Natural killer cell treated with Interleukin-12 subunit alpha and Interleukin-12 subunit beta and Interleukin-15 and Interleukin-18, amount 100 ng/mL, for 72 hours (primary cell): ENCODE results near the gene ARID3B. TPM values are rescaled to one million over a fixed set of nuclear protein-coding genes. Genes with fewer than 3 reads are reported as not detected.
"Not testable (repeated sequence)": the region's sequence is repeated elsewhere in the genome, so short reads cannot be mapped to it uniquely, and the experiment has no call there.

Source experiments
- ATAC-seq, 2 donors: fragments of 150-1000 bp; cut with Tn5 transposase in 1 of 2; sonication (Bioruptor Pico), chemical (Tn5 transposase) in 1 of 2; 2 replicates each; pipeline ENCODE4 v1.10.0; 2021
- DNase-seq: peaks from one replicate; pipeline ENCODE4 v3.0.0; 2022; ENCODE audit warnings: low spot score
- H3K27ac Mint-ChIP-seq, 2 donors: 1 replicate in 1 of 2; 2 replicates in 1 of 2; pipeline ENCODE4 v1.8.0; 2022; ENCODE audit warnings: mixed read lengths in 2 of 2, mild to moderate bottlenecking in 1 of 2, moderate library complexity in 1 of 2
- H3K27me3 Mint-ChIP-seq, 2 donors: 1 replicate in 1 of 2; 2 replicates in 1 of 2; pipeline ENCODE4 v1.8.0; 2022; ENCODE audit warnings: mixed read lengths in 2 of 2
- H3K36me3 Mint-ChIP-seq: one replicate; pipeline ENCODE4 v1.8.0; 2022; ENCODE audit warnings: mixed read lengths
- H3K4me1 Mint-ChIP-seq, 2 donors: 1 replicate in 1 of 2; 2 replicates in 1 of 2; pipeline ENCODE4 v1.8.0; 2022; ENCODE audit warnings: low read depth in 2 of 2, mixed read lengths in 2 of 2, mild to moderate bottlenecking in 1 of 2
- H3K4me3 Mint-ChIP-seq: one replicate; pipeline ENCODE4 v1.8.0; 2022; ENCODE audit warnings: mixed read lengths
- H3K9me3 Mint-ChIP-seq: 2 replicates; pipeline ENCODE4 v1.8.0; 2022; ENCODE audit warnings: mixed read lengths
- total RNA-seq, 2 donors: library from RNA; stranded (reverse); gene quantifications; one replicate each; pipeline ENCODE4 v1.2.3, GENCODE V29; 2022

The ARID3B gene
- total RNA-seq, 2 donors from 2014 or later: 77.1 to 105 TPM

DNA sequence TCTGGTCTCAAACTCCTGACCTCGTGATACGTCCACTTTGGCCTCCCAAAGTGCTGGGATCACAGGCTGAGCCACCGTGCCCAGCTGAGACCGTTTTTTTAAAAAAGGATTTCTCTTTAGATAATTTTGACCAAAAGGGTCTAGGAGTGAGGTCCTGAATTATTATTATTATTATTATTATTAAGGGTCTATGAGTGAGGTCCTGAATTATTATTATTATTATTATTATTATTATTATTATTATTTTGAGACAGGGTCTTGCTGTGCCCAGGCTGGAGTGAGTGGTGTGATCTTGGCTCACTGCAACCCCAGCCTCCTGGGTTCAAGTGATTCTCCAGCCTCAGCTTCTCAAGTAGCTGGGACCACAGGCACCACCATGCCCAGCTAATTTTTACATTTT lies 20.6 kb upstream of the ARID3B start:
- ATAC-seq (no peak), DNase-seq (no peak)
- H3K36me3 Mint-ChIP-seq: no peaks in the 10 kb centered on the region
- H3K9me3 Mint-ChIP-seq: no peaks in the 10 kb centered on the region
- no peaks in the 10 kb centered on the region for H3K27me3 Mint-ChIP-seq
- no peak overlapping the region for H3K27ac Mint-ChIP-seq
- H3K4me3 Mint-ChIP-seq: no peak overlapping the region
- H3K4me1 Mint-ChIP-seq: no peaks in the 10 kb centered on the region

DNA sequence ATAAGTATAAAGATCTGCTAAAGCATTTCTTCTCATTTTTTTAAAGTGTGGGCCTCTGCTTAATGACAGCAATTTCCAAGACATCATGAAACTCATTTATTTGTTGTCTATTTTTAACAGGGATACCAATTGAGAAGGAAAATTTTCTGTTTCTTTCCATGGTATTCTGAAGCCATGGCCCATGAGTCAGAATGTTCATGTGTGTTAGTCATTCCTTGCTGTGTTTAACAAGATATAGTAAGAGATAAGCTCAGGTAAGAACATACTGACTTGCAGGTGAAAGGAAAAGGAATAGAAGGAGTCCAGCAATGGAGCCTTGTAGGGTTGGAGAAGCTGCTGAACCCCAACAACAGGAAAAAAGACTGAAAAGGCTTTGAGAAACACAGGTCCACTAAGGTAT lies 17.0 kb upstream of the ARID3B start:
- H3K9me3 Mint-ChIP-seq: no peaks in the 10 kb centered on the region
- no peak overlapping the region for H3K4me3 Mint-ChIP-seq
- ATAC-seq (no peak), DNase-seq (no peak)
- no peaks in the 10 kb centered on the region for H3K4me1 Mint-ChIP-seq
- H3K27me3 Mint-ChIP-seq: no peaks in the 10 kb centered on the region
- H3K36me3 Mint-ChIP-seq: no peaks in the 10 kb centered on the region
- peak overlapping the region in 1 of 2 donors; percentile 71 for H3K27ac Mint-ChIP-seq

DNA sequence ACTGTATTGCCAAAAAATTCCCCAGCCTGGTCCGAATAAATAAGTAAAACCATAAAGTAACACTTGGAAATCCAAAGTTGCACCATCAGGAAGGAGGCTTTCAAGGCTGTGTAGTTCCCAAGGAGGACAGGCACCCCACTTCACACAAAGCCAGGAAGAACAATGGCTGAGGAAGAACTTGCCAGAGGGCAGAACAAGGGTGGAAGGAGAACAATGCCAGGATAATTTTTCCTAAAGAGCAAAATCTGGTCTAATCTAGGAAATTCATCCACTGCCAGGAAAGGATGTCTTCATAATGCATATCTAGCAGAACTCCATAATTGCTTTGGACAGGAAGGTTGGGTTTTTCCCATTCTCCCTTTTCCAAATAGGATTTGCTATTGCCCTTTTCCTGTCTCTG lies 15.7 kb upstream of the ARID3B start:
- H3K4me3 Mint-ChIP-seq: no peak overlapping the region
- H3K4me1 Mint-ChIP-seq: no peaks in the 10 kb centered on the region
- H3K27me3 Mint-ChIP-seq: no peaks in the 10 kb centered on the region
- no peak overlapping the region for H3K27ac Mint-ChIP-seq
- no peak for DNase-seq
- no peak for ATAC-seq
- no peaks in the 10 kb centered on the region for H3K9me3 Mint-ChIP-seq
- no peaks in the 10 kb centered on the region for H3K36me3 Mint-ChIP-seq

GRCh38 chr15:74525945-74526344 lies 15.1 kb upstream of the ARID3B start:
- no peaks in the 10 kb centered on the region for H3K36me3 Mint-ChIP-seq
- ATAC-seq: no peak
- no peaks in the 10 kb centered on the region for H3K27me3 Mint-ChIP-seq

GRCh38 chr15:74528876-74529275 lies 12.1 kb upstream of the ARID3B start:
- ATAC-seq: no peak
- no peak overlapping the region for H3K27ac Mint-ChIP-seq
- H3K4me3 Mint-ChIP-seq: no peak overlapping the region
- no peaks in the 10 kb centered on the region for H3K4me1 Mint-ChIP-seq
- no peak for DNase-seq
- H3K36me3 Mint-ChIP-seq: no peaks in the 10 kb centered on the region
- no peaks in the 10 kb centered on the region for H3K9me3 Mint-ChIP-seq
- H3K27me3 Mint-ChIP-seq: no peaks in the 10 kb centered on the region

More at GRCh38 chr15:74525945-74526344, 15.1 kb upstream of the ARID3B start:
- no peak overlapping the region for H3K27ac Mint-ChIP-seq
- H3K4me1 Mint-ChIP-seq: no peaks in the 10 kb centered on the region
- H3K9me3 Mint-ChIP-seq: no peaks in the 10 kb centered on the region
- H3K4me3 Mint-ChIP-seq: no peak overlapping the region
- no peak for DNase-seq

- DNase-seq: no peak
- no peaks in the 10 kb centered on the region for H3K27me3 Mint-ChIP-seq
- no peaks in the 10 kb centered on the region for H3K4me1 Mint-ChIP-seq
- H3K36me3 Mint-ChIP-seq: no peaks in the 10 kb centered on the region
- no peak overlapping the region for H3K27ac Mint-ChIP-seq
- H3K4me3 Mint-ChIP-seq: no peak overlapping the region
- no peaks in the 10 kb centered on the region for H3K9me3 Mint-ChIP-seq
- no peak for ATAC-seq
Measured at GRCh38 chr15:74529921-74530320, 11.1 kb upstream of the ARID3B start.

GRCh38 chr15:74530771-74531143 lies 10.3 kb upstream of the ARID3B start:
- DNase-seq (no peak), ATAC-seq (no peak)
- no peaks in the 10 kb centered on the region for H3K27me3 Mint-ChIP-seq
- H3K9me3 Mint-ChIP-seq: no peaks in the 10 kb centered on the region
- no peaks in the 10 kb centered on the region for H3K36me3 Mint-ChIP-seq
- peaks cover 6 to 7% of the 10 kb centered on the region in 2 donors for H3K4me1 Mint-ChIP-seq
- no peak overlapping the region for H3K27ac Mint-ChIP-seq
- H3K4me3 Mint-ChIP-seq: no peak overlapping the region

DNA sequence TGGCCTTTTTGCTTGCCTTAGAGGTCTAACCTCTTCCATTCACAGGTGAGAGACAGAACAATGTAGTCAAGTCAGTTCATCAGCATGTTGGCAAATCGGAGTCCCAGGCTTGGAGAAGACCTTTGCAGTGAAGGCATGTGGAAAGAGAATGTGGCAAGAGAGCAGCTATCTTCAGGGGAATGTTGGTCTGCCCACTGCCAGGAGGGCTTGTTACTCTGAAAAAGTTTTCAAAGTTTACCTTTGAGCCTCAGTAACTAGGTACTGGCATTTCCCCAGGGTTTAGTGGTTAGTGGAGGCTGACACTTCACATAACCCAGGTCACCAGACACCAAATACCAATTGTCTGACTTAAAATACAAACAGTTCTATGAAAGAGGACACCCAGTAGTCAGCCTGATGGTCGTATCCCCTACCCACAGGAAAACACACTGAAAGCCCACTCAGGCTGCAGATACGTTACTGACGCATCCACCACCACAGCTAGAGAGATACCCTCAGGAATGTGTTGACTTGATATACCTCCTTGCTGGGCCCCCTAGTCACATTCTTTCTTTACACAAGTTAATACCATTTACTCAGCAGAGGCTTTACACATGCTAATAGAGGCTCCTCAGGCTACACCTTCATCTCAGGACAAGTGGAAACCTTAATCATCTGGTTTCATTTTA lies 9.7 kb upstream of the ARID3B start:
- H3K4me1 Mint-ChIP-seq: peaks cover 8 to 9% of the 10 kb centered on the region in 2 donors
- no peak for ATAC-seq

DNA sequence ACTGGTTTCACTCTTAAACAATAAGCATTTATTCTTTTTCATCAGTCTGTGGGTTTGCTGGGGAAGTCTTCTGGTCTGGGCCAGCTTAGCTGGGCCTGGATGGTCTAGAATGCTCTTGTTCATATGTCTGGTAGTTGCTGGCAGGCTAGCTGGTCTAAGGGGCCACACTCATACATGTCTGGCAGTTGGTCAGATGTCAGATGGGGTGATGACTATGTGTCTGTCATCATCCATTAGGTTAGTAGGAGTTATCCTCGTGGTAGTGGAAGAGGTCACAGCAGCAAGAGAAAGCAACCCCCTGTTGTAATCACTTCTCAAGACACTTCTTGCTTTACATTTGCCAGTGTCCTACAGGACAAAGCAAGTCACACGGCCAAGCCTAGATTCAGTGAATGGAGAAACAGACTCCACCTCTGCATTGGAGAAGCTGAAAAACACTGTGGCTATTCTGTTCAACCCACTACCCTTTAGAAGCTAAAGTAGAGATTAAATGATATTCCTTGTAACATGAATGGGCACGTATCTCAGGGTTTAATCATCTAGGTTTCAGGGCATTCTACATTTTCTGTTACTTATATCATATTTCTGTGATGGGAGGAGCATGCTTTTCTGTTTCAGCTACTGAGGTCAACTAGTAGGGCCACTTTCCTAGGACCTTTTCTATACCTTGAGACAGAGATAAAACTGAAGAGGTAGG lies 5.5 kb upstream of the ARID3B start:
- H3K4me1 Mint-ChIP-seq: peaks cover 21 to 29% of the 10 kb centered on the region in 2 donors
- H3K36me3 Mint-ChIP-seq: peaks cover 6% of the 10 kb centered on the region
- H3K4me3 Mint-ChIP-seq: no peak overlapping the region
- H3K9me3 Mint-ChIP-seq: no peaks in the 10 kb centered on the region
- H3K27me3 Mint-ChIP-seq: no peaks in the 10 kb centered on the region
- peak overlapping the region; percentile 17 to 25 for H3K27ac Mint-ChIP-seq
- ATAC-seq: peak; percentile 66 to 87
- no peak for DNase-seq

More for the DNA sequence above, 9.7 kb upstream of the ARID3B start:
- Mint-ChIP-seq H3K27ac (no peak overlapping the region), H3K4me3 (no peak overlapping the region), H3K36me3 (no peaks in the 10 kb centered on the region), H3K27me3 (no peaks in the 10 kb centered on the region), H3K9me3 (no peaks in the 10 kb centered on the region)
- DNase-seq: no peak

- H3K27ac Mint-ChIP-seq: peak overlapping the region; percentile 4 to 49
Measured at GRCh38 chr15:74537736-74538135, 3.3 kb upstream of the ARID3B start.

DNA sequence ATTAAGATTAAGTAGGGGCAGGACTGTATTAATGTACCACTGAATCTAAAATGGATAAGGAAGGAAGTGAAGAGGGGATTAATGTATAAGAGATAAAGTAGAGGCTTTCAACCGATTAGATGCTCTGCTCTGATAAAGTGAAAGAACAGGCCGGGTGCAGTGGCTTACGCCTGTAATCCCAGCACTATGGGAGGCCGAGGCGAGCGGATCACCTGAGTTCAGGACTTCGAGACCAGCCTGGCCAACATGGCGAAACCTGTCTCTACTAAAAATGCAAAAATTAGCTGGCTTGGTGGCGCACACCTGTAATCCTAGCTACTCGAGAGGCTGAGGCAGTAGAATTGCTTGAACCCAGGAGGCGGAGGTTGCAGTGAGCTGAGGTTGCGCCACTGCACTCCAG lies 1.5 kb upstream of the ARID3B start:
- peak overlapping the region; percentile 94 to 96 for H3K27ac Mint-ChIP-seq
- peak overlapping the region; percentile 89 for H3K4me3 Mint-ChIP-seq

More at GRCh38 chr15:74537736-74538135, 3.3 kb upstream of the ARID3B start:
- H3K36me3 Mint-ChIP-seq: peaks cover 17% of the 10 kb centered on the region
- DNase-seq (no peak), ATAC-seq (no peak)
- no peaks in the 10 kb centered on the region for H3K9me3 Mint-ChIP-seq
- peak overlapping the region; percentile 62 for H3K4me3 Mint-ChIP-seq
- H3K4me1 Mint-ChIP-seq: peaks cover 32 to 43% of the 10 kb centered on the region in 2 donors
- H3K27me3 Mint-ChIP-seq: no peaks in the 10 kb centered on the region

DNA sequence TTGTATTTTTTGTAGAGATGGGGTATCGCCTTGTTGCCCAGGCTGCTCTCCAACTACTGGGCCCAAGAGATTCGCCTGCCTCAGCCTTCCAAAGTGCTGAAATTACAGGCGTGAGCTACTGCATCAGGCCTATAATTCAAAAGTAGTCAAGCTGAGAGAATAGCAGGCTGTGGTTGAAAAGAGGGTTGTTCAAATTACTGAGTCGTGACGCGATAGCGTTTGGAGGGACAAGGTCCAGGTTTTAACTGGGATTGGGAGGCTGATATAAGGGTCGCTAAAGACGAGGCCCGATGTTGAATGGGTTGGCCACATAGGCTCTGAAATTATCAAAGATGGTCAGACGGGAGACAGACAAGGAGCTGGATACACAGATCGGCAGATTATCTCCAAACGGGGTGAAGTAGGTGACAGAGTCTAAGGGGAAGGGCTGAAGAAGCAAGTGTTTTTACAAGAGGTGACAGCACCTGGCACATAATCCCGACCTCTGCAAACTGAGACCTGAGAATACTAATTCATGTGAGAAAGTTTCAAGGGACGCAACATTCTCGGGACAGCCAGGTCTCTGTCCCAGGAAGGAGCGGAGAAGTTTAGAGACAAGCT lies 759 bp upstream of the ARID3B start:
- DNase-seq (no peak), ATAC-seq (no peak)
- peaks cover 27% of the 10 kb centered on the region for H3K36me3 Mint-ChIP-seq
- peak overlapping the region; percentile 98 for H3K4me3 Mint-ChIP-seq
- no peaks in the 10 kb centered on the region for H3K27me3 Mint-ChIP-seq
- peak overlapping the region; percentile 94 to 96 for H3K27ac Mint-ChIP-seq
- H3K4me1 Mint-ChIP-seq: peaks cover 51 to 63% of the 10 kb centered on the region in 2 donors
- no peaks in the 10 kb centered on the region for H3K9me3 Mint-ChIP-seq

More for the DNA sequence above, 1.5 kb upstream of the ARID3B start:
- ATAC-seq, H3K27me3 Mint-ChIP-seq, H3K9me3 Mint-ChIP-seq, DNase-seq: not testable (repeated sequence)
- Mint-ChIP-seq H3K4me1 (peaks cover 46 to 60% of the 10 kb centered on the region in 2 donors), H3K36me3 (peaks cover 27% of the 10 kb centered on the region)

GRCh38 chr15:74541494-74542165 lies 610 bp downstream of the ARID3B start:
- Mint-ChIP-seq H3K36me3 (peaks cover 32% of the 10 kb centered on the region), H3K27ac (peak overlapping the region; percentile 94 to 96), H3K9me3 (no peaks in the 10 kb centered on the region), H3K4me3 (peak overlapping the region; percentile 98), H3K27me3 (no peaks in the 10 kb centered on the region), H3K4me1 (peaks cover 57 to 70% of the 10 kb centered on the region in 2 donors)
- DNase-seq (peak; percentile 90), ATAC-seq (peak; percentile 74 to 79)
